Measurements from ENCODE around the gene JAZF1.

JAZF1 gene

GRCh38 chr7:27940341-27940740 lies 240.3 kb downstream of the JAZF1 start:
- Histone ChIP-seq H4K20me1 (ENCODE audit: insufficient read depth, low read length) (no peaks in the 10 kb centered on the region), H3K36me3 (ENCODE audit: insufficient read depth, low read length) (no peaks in the 10 kb centered on the region), H3K4me3 (ENCODE audit: low read depth, low read length, poor library complexity, severe bottlenecking) (no peak overlapping the region), H3K9me2 (ENCODE audit: low read depth, low read length) (no peaks in the 10 kb centered on the region), H3K79me2 (ENCODE audit: insufficient read depth, low read length) (no peaks in the 10 kb centered on the region), H3K27ac (ENCODE audit: low read depth, low read length, poor library complexity, severe bottlenecking) (no peak overlapping the region), H3K9ac (ENCODE audit: low read length) (no peak overlapping the region), H3K4me1 (ENCODE audit: insufficient read depth, low read length, severe bottlenecking) (no peaks in the 10 kb centered on the region), H3K9me3 (ENCODE audit: low read length) (no peaks in the 10 kb centered on the region), H2AFZ (ENCODE audit: low read length) (no peak overlapping the region), H3K4me2 (ENCODE audit: low read length) (no peak overlapping the region), H3F3A (ENCODE audit: insufficient read depth, low read length) (no peaks in the 10 kb centered on the region), H3K27me3 (ENCODE audit: insufficient read depth, low read length) (no peaks in the 10 kb centered on the region)
- TF ChIP-seq CTCF (IDR thresholded peaks at IDR 0.05; ENCODE audit: low read length): no peak
- no peak for TF ChIP-seq EZH2 (IDR thresholded peaks at IDR 0.05; ENCODE audit: borderline replicate concordance, low read length)

GRCh38 chr7:27939893-27940292 lies 240.7 kb downstream of the JAZF1 start:
- no peak overlapping the region for H3K9ac ChIP-seq (ENCODE audit: low read length)
- TF ChIP-seq CTCF (IDR thresholded peaks at IDR 0.05; ENCODE audit: low read length) (no peak), EZH2 (IDR thresholded peaks at IDR 0.05; ENCODE audit: borderline replicate concordance, low read length) (no peak)
- H3F3A ChIP-seq (ENCODE audit: insufficient read depth, low read length): no peaks in the 10 kb centered on the region
- H3K36me3 ChIP-seq (ENCODE audit: insufficient read depth, low read length): no peaks in the 10 kb centered on the region
- no peaks in the 10 kb centered on the region for H3K4me1 ChIP-seq (ENCODE audit: insufficient read depth, low read length, severe bottlenecking)
- H3K4me3 ChIP-seq (ENCODE audit: low read depth, low read length, poor library complexity, severe bottlenecking): no peak overlapping the region
- H4K20me1 ChIP-seq (ENCODE audit: insufficient read depth, low read length): no peaks in the 10 kb centered on the region
- H3K9me3 ChIP-seq (ENCODE audit: low read length): no peaks in the 10 kb centered on the region
- H3K27me3 ChIP-seq (ENCODE audit: insufficient read depth, low read length): no peaks in the 10 kb centered on the region
- H3K27ac ChIP-seq (ENCODE audit: low read depth, low read length, poor library complexity, severe bottlenecking): no peak overlapping the region
- no peaks in the 10 kb centered on the region for H3K79me2 ChIP-seq (ENCODE audit: insufficient read depth, low read length)
- H3K4me2 ChIP-seq (ENCODE audit: low read length): no peak overlapping the region
- no peaks in the 10 kb centered on the region for H3K9me2 ChIP-seq (ENCODE audit: low read depth, low read length)
- no peak overlapping the region for H2AFZ ChIP-seq (ENCODE audit: low read length)

- Histone ChIP-seq H3K4me2 (ENCODE audit: low read length) (no peak overlapping the region), H3K27me3 (ENCODE audit: insufficient read depth, low read length) (no peaks in the 10 kb centered on the region), H3K36me3 (ENCODE audit: insufficient read depth, low read length) (no peaks in the 10 kb centered on the region), H4K20me1 (ENCODE audit: insufficient read depth, low read length) (no peaks in the 10 kb centered on the region), H3K9me3 (ENCODE audit: low read length) (no peaks in the 10 kb centered on the region), H3K27ac (ENCODE audit: low read depth, low read length, poor library complexity, severe bottlenecking) (no peak overlapping the region), H2AFZ (ENCODE audit: low read length) (no peak overlapping the region), H3K4me3 (ENCODE audit: low read depth, low read length, poor library complexity, severe bottlenecking) (no peak overlapping the region), H3K79me2 (ENCODE audit: insufficient read depth, low read length) (no peaks in the 10 kb centered on the region), H3K4me1 (ENCODE audit: insufficient read depth, low read length, severe bottlenecking) (peaks cover 13% of the 10 kb centered on the region), H3K9ac (ENCODE audit: low read length) (no peak overlapping the region), H3K9me2 (ENCODE audit: low read depth, low read length) (no peaks in the 10 kb centered on the region), H3F3A (ENCODE audit: insufficient read depth, low read length) (no peaks in the 10 kb centered on the region)
- no peak for TF ChIP-seq EZH2 (IDR thresholded peaks at IDR 0.05; ENCODE audit: borderline replicate concordance, low read length)
- TF ChIP-seq CTCF (IDR thresholded peaks at IDR 0.05; ENCODE audit: low read length): no peak
Measured at GRCh38 chr7:27936768-27937102, 243.9 kb downstream of the JAZF1 start.

Measured in OCI-LY1 (cell line).